Lower leg skin (tissue), 3 donors: ENCODE data around the gene LRRN4CL.
"Not testable (repeated sequence)": the region's sequence is repeated elsewhere in the genome, so short reads cannot be mapped to it uniquely, and the experiment has no call there.

Experiments used
- CTCF ChIP-seq, 3 donors: fragments of 450-650 bp; IDR thresholded peaks; one replicate each; pipeline ENCODE4 v1.5.1; 2016; ENCODE audit warnings: antibody characterized with exemption in 3 of 3, mild to moderate bottlenecking in 3 of 3, moderate library complexity in 2 of 3
- POLR2A ChIP-seq, 2 donors: fragments of 450-650 bp; IDR thresholded peaks; one replicate each; pipeline ENCODE4 v1.6.1; 2016 to 2017; ENCODE audit warnings: antibody characterized with exemption in 2 of 2, mild to moderate bottlenecking in 1 of 2, moderate library complexity in 1 of 2

DNA sequence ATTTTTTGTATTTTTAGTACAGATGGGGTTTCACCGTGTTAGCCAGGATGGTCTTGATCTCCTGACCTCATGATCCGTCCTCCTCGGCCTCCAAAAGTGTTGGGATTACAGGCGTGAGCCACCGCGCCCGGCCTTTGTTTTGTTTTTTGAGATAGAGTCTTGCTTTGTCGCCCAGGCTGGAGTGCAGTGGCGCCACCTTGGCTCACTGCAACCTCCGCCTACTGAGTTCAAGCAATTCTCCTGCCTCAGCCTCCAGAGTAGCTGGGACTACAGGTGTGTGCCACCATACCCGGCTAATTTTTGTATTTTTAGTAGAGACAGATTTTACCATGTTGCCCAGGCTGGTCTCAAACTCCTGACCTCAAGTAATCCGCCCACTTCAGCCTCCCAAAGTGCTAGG is 39.0 kb downstream of the LRRN4CL start:
- not testable (repeated sequence) for TF ChIP-seq CTCF, POLR2A (IDR thresholded peaks at IDR 0.05)
